ENCODE data around the gene ANKRD36B.
"Not testable (repeated sequence)": the region's sequence is repeated elsewhere in the genome, so short reads cannot be mapped to it uniquely, and the experiment has no call there.

ANKRD36B gene

DNA sequence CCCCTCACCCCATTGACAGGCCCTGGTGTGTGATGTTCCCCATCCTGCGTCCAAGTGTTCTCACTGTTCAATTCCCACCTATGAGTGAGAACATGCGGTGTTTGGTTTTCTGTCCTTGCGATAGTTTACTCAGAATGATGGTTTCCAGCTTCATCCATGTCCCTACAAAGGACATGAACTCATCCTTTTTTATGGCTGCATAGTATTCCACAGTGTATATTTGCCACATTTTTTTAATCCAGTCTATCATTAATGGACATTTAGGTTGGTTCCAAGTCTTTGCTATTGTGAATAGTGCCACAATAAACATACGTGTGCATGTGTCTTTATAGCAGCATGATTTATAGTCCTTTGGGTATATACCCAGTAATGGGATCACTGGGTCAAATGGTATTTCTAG, 6.5 kb upstream of the ANKRD36B start:
- H3K4me1 ChIP-seq (ENCODE audit: control extremely low read depth in 1 of 4, control insufficient read depth in 4 of 4, insufficient read depth in 4 of 4, low read length in 3 of 4); DNase-seq; CTCF ChIA-PET; POLR2A ChIA-PET; H3K36me3 ChIP-seq (ENCODE audit: control insufficient read depth in 4 of 4, insufficient read depth in 4 of 4, low read length in 3 of 4); H3K27me3 ChIP-seq (replicated peaks in 2 of 5; ENCODE audit: control insufficient read depth in 4 of 5, insufficient read depth in 5 of 5, low read length in 4 of 5); H3K9me3 ChIP-seq (ENCODE audit: control extremely low read depth in 1 of 5, control insufficient read depth in 4 of 5, insufficient read depth in 2 of 5, low read depth in 1 of 5, low read length in 4 of 5); H3K4me3 ChIP-seq (ENCODE audit: control insufficient read depth in 1 of 7, extremely low read depth in 1 of 7, insufficient read depth in 4 of 7, low read depth in 2 of 7, low read length in 6 of 7); H3K27ac ChIP-seq (ENCODE audit: insufficient read depth in 1 of 2, low read depth in 1 of 2, low read length in 2 of 2, poor library complexity in 1 of 2, severe bottlenecking in 2 of 2): not testable (repeated sequence)
- no CpG with 5 or more reads among the region's 4 CpGs for WGBS (ENCODE audit: insufficient coverage)

DNA sequence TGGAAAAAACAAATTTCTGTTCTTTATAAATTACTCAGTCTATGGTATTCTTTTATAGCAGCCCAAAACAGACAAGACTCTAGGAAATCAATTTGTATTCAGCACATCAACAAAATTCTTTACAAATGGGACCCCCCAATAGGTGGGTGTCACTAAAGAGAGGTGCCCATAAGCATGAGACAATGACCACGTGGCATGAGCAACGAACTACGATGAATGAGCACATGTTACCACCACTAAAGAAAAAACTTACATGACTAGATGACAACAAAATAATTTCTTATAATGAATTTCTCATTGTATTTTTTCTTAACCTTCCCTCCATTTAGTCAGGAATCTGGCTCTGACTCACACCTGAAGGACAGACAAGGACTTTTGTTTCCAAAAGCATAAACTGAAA, 3.8 kb upstream of the ANKRD36B start:
- H3K27me3 ChIP-seq (replicated peaks in 2 of 5; ENCODE audit: control insufficient read depth in 4 of 5, insufficient read depth in 5 of 5, low read length in 4 of 5); H3K4me3 ChIP-seq (ENCODE audit: control insufficient read depth in 1 of 7, extremely low read depth in 1 of 7, insufficient read depth in 4 of 7, low read depth in 2 of 7, low read length in 6 of 7); H3K36me3 ChIP-seq (ENCODE audit: control insufficient read depth in 4 of 4, insufficient read depth in 4 of 4, low read length in 3 of 4); DNase-seq; H3K4me1 ChIP-seq (ENCODE audit: control extremely low read depth in 1 of 4, control insufficient read depth in 4 of 4, insufficient read depth in 4 of 4, low read length in 3 of 4); H3K9me3 ChIP-seq (ENCODE audit: control extremely low read depth in 1 of 5, control insufficient read depth in 4 of 5, insufficient read depth in 2 of 5, low read depth in 1 of 5, low read length in 4 of 5); CTCF ChIA-PET; POLR2A ChIA-PET; H3K27ac ChIP-seq (ENCODE audit: insufficient read depth in 1 of 2, low read depth in 1 of 2, low read length in 2 of 2, poor library complexity in 1 of 2, severe bottlenecking in 2 of 2): not testable (repeated sequence)
- WGBS (ENCODE audit: insufficient coverage) = no CpG with 5 or more reads among the region's 3 CpGs

DNA sequence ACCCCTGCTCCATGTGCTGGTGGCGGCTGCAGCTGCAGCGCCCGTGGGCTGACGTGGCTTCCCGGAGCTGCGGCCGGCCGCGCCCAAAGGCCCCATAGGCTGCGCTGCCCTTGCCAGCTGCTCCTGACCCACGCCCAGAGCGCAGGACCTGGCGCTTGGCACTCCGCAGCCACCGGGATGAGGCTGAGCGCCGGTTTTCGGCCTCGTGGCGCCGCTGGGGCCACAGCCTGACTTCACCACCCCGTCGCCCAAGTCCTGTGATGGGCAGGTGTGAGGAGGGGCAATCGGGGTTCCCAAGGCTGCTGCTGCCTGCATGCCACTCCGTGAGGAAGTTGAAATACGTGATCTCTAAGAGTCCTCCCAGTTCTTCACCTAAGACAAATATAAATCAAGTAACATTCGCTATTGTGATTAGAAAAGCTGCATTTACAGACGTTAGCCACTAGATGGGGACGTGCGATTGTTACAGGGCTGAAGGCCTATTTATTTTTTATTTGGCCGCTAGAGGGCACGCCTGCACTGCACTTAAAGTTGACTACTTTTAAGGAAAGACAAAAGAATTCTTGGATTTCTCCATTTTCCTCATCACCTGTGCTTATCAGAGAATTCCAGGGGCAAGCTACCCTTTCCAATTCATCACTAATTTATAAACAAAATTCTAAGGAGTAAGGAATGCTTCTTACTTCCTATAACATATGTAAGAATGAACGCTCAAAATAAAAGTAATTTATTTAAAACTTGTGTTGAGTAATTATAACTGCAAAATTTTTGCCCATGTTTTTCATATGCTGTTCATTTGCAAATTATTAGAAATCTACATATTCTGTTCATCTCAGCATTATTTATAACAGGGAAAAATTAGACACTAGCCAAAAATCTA, 1.1 kb upstream of the ANKRD36B start:
- not testable (repeated sequence) for H3K27ac ChIP-seq (ENCODE audit: insufficient read depth in 1 of 2, low read depth in 1 of 2, low read length in 2 of 2, poor library complexity in 1 of 2, severe bottlenecking in 2 of 2)

DNA sequence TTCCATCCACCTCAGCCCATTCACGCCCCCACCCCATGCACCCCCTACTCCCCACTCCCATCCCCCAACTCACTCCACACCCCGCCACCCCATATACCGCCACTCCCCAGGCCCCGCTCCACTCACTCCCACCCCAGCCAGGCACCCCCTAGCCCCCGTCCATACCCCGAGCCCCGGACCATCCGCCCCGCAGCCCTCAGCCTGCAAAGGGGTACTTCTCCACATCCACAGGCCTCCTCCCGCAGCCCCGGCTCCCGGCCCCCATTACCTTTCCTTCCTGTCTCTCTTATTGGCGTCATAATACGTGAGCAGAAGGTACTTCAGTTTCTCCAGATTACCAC, 450 bp downstream of the ANKRD36B start:
- Histone ChIP-seq H3K4me3 (ENCODE audit: control insufficient read depth in 1 of 7, extremely low read depth in 1 of 7, insufficient read depth in 4 of 7, low read depth in 2 of 7, low read length in 6 of 7) (peak overlapping the region; percentile 49 to 81 (median 70)), H3K27ac (ENCODE audit: insufficient read depth in 1 of 2, low read depth in 1 of 2, low read length in 2 of 2, poor library complexity in 1 of 2, severe bottlenecking in 2 of 2) (peak overlapping the region in 1 of 2 experiments; percentile 75)
- H3K9me3 ChIP-seq (ENCODE audit: control extremely low read depth in 1 of 5, control insufficient read depth in 4 of 5, insufficient read depth in 2 of 5, low read depth in 1 of 5, low read length in 4 of 5); POLR2A ChIA-PET; H3K4me1 ChIP-seq (ENCODE audit: control extremely low read depth in 1 of 4, control insufficient read depth in 4 of 4, insufficient read depth in 4 of 4, low read length in 3 of 4); H3K36me3 ChIP-seq (ENCODE audit: control insufficient read depth in 4 of 4, insufficient read depth in 4 of 4, low read length in 3 of 4); DNase-seq; H3K27me3 ChIP-seq (replicated peaks in 2 of 5; ENCODE audit: control insufficient read depth in 4 of 5, insufficient read depth in 5 of 5, low read length in 4 of 5): not testable (repeated sequence)
- CTCF ChIA-PET = interaction anchor here (2.0 to 4.4 kb wide), 2 partner anchors 109 to 119 kb away, joined by 9 to 83 read pairs; no protein-coding TSS in a partner anchor
- no CpG with 5 or more reads among the region's 14 CpGs for WGBS (ENCODE audit: insufficient coverage)

More for the DNA sequence above, 1.1 kb upstream of the ANKRD36B start:
- H3K27me3 ChIP-seq (replicated peaks in 2 of 5; ENCODE audit: control insufficient read depth in 4 of 5, insufficient read depth in 5 of 5, low read length in 4 of 5); POLR2A ChIA-PET; H3K4me1 ChIP-seq (ENCODE audit: control extremely low read depth in 1 of 4, control insufficient read depth in 4 of 4, insufficient read depth in 4 of 4, low read length in 3 of 4); H3K9me3 ChIP-seq (ENCODE audit: control extremely low read depth in 1 of 5, control insufficient read depth in 4 of 5, insufficient read depth in 2 of 5, low read depth in 1 of 5, low read length in 4 of 5); H3K36me3 ChIP-seq (ENCODE audit: control insufficient read depth in 4 of 4, insufficient read depth in 4 of 4, low read length in 3 of 4): not testable (repeated sequence)
- CTCF ChIA-PET = interaction anchor here (0.6 to 4.4 kb wide), 19 partner anchors 56 to 160 kb away, joined by 3 to 83 read pairs (median 4); partner anchors contain the start of genes ACTR1B and COX5B
- peak overlapping the region; percentile 34 to 82 (median 70) for H3K4me3 ChIP-seq (ENCODE audit: control insufficient read depth in 1 of 7, extremely low read depth in 1 of 7, insufficient read depth in 4 of 7, low read depth in 2 of 7, low read length in 6 of 7)
- peak; percentile 83 to 90 (median 89) for DNase-seq
- WGBS (ENCODE audit: insufficient coverage) = 0% methylated on average over 22 of the region's 33 CpGs

DNA sequence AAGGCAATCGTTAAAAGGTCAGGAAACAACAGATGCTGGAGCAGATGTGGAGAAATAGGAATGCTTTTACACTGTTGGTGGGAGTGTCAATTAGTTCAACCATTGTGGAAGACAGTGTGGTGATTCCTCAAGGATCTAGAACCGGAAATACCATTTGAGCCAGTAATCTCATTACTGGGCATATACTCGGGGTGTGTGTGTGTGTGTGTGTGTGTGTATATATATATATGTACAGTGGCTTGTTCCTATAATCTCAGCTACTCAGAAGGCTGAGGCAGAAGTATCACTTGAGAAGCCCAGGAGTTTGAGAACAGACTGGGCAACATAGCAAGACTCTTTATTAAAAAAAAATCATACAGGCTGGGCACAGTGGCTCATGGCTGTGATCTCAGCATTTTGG, 24.0 kb downstream of the ANKRD36B start:
- whole genome bisulfite sequencing (ENCODE audit: insufficient coverage) = no CpG with 5 or more reads among the region's 3 CpGs
- POLR2A ChIA-PET; H3K9me3 ChIP-seq (ENCODE audit: control extremely low read depth in 1 of 5, control insufficient read depth in 4 of 5, insufficient read depth in 2 of 5, low read depth in 1 of 5, low read length in 4 of 5); H3K27ac ChIP-seq (ENCODE audit: insufficient read depth in 1 of 2, low read depth in 1 of 2, low read length in 2 of 2, poor library complexity in 1 of 2, severe bottlenecking in 2 of 2); H3K27me3 ChIP-seq (replicated peaks in 2 of 5; ENCODE audit: control insufficient read depth in 4 of 5, insufficient read depth in 5 of 5, low read length in 4 of 5); H3K36me3 ChIP-seq (ENCODE audit: control insufficient read depth in 4 of 4, insufficient read depth in 4 of 4, low read length in 3 of 4); H3K4me3 ChIP-seq (ENCODE audit: control insufficient read depth in 1 of 7, extremely low read depth in 1 of 7, insufficient read depth in 4 of 7, low read depth in 2 of 7, low read length in 6 of 7); H3K4me1 ChIP-seq (ENCODE audit: control extremely low read depth in 1 of 4, control insufficient read depth in 4 of 4, insufficient read depth in 4 of 4, low read length in 3 of 4); CTCF ChIA-PET; DNase-seq: not testable (repeated sequence)

DNA sequence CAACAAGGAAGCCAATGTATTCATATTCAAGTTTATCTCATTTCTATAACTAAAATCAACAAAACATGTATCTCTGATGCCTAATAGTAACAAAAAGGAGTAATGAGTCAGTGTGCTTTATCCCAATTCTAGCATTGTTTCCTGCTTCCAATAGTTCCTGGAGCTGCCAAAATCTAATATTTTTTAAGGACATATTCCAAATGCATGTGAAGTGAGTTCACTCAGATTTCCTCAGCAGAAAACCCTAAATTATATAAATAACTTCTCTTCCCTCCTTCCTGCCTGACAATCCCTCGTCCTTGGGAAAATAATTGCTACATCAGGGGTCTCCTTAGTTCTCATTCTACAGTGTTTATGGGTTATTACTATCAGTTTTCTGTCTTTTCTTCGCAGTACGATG, 37.3 kb downstream of the ANKRD36B start:
- no CpG with 5 or more reads among the region's 3 CpGs for WGBS (ENCODE audit: insufficient coverage)
- H3K36me3 ChIP-seq (ENCODE audit: control insufficient read depth in 4 of 4, insufficient read depth in 4 of 4, low read length in 3 of 4) = peaks cover 0 to 36% (median 4%) of the 10 kb centered on the region in 4 experiments

DNA sequence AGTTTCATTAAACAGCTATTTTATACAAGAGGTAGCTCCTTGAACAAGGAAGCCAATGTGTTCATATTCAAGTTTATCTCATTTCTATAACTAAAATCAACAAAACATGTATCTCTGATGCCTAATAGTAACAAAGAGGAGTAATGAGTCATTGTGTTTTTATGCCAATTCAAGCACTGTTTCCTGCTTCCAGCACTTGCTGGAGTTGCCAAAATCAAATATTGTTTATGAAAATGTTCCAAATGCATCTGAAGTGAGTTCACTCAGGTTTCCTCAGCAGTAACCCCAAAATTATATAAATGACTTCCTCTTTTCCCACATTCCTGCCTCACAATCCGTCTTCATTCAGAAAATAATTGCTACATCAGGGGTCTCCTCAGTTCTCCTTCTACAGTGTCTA, 39.2 kb downstream of the ANKRD36B start:
- not testable (repeated sequence) for H3K4me1 ChIP-seq (ENCODE audit: control extremely low read depth in 1 of 4, control insufficient read depth in 4 of 4, insufficient read depth in 4 of 4, low read length in 3 of 4)

More for the DNA sequence above, 37.3 kb downstream of the ANKRD36B start:
- CTCF ChIA-PET; DNase-seq; H3K27me3 ChIP-seq (replicated peaks in 2 of 5; ENCODE audit: control insufficient read depth in 4 of 5, insufficient read depth in 5 of 5, low read length in 4 of 5); H3K9me3 ChIP-seq (ENCODE audit: control extremely low read depth in 1 of 5, control insufficient read depth in 4 of 5, insufficient read depth in 2 of 5, low read depth in 1 of 5, low read length in 4 of 5); H3K4me1 ChIP-seq (ENCODE audit: control extremely low read depth in 1 of 4, control insufficient read depth in 4 of 4, insufficient read depth in 4 of 4, low read length in 3 of 4); POLR2A ChIA-PET; H3K4me3 ChIP-seq (ENCODE audit: control insufficient read depth in 1 of 7, extremely low read depth in 1 of 7, insufficient read depth in 4 of 7, low read depth in 2 of 7, low read length in 6 of 7); H3K27ac ChIP-seq (ENCODE audit: insufficient read depth in 1 of 2, low read depth in 1 of 2, low read length in 2 of 2, poor library complexity in 1 of 2, severe bottlenecking in 2 of 2): not testable (repeated sequence)

More for the DNA sequence above, 39.2 kb downstream of the ANKRD36B start:
- H3K27ac ChIP-seq (ENCODE audit: insufficient read depth in 1 of 2, low read depth in 1 of 2, low read length in 2 of 2, poor library complexity in 1 of 2, severe bottlenecking in 2 of 2); CTCF ChIA-PET; POLR2A ChIA-PET; H3K4me3 ChIP-seq (ENCODE audit: control insufficient read depth in 1 of 7, extremely low read depth in 1 of 7, insufficient read depth in 4 of 7, low read depth in 2 of 7, low read length in 6 of 7); H3K9me3 ChIP-seq (ENCODE audit: control extremely low read depth in 1 of 5, control insufficient read depth in 4 of 5, insufficient read depth in 2 of 5, low read depth in 1 of 5, low read length in 4 of 5); H3K27me3 ChIP-seq (replicated peaks in 2 of 5; ENCODE audit: control insufficient read depth in 4 of 5, insufficient read depth in 5 of 5, low read length in 4 of 5); DNase-seq: not testable (repeated sequence)
- peaks cover 0 to 37% (median 4%) of the 10 kb centered on the region in 4 experiments for H3K36me3 ChIP-seq (ENCODE audit: control insufficient read depth in 4 of 4, insufficient read depth in 4 of 4, low read length in 3 of 4)
- no CpG with 5 or more reads among the region's 1 CpG for WGBS (ENCODE audit: insufficient coverage)

All from common myeloid progenitor, CD34-positive (primary cell).